ENCODE results near the gene SEPTIN1. TPM values are rescaled to one million over a fixed set of nuclear protein-coding genes. Genes with fewer than 3 reads are reported as not detected.

SEPTIN1 gene
- total RNA-seq, 8 experiments from 2014 or later = 1.8 to 8.3 (median 4.1) TPM

- peaks cover 5 to 21% of the 10 kb centered on the region in 2 donors for H3K4me1 ChIP-seq (replicated peaks in 1 of 2)
- WGBS, 10 experiments = 20 to 100% (median 90%) methylated on average over 1 to 4 of the region's 4 CpGs; no CpG with 5 or more reads in 1 of the 10 experiments
- H3K27ac ChIP-seq = no peak overlapping the region
- H3K4me3 ChIP-seq = no peak overlapping the region
- in situ Hi-C loops (cut with MboI; ENCODE audit: low pct_unique_long_range_greater_than_20kb in 2 of 9, low sequenced_read_pairs in 9 of 9, unreplicated experiment in 9 of 9) = loop anchor here in 3 of 9 experiments (25.0 kb wide), 2 partner anchors 304 to 329 kb away; partner anchors contain the start of genes PPP4C (in 2 of the 3), TBX6 (in 2 of the 3), YPEL3 (in 2 of the 3) and GDPD3 (in 1 of the 3)
- no peak for ATAC-seq (replicated peaks in 6 of 8)
These were observed 33.8 kb upstream of the SEPTIN1 start for GRCh38 chr16:30416047-30416603.

GRCh38 chr16:30414159-30414558, 31.8 kb upstream of the SEPTIN1 start:
- ATAC-seq (replicated peaks in 6 of 8) = no peak
- no peak overlapping the region for H3K4me3 ChIP-seq
- in situ Hi-C loops (cut with MboI; ENCODE audit: low pct_unique_long_range_greater_than_20kb in 2 of 9, low sequenced_read_pairs in 9 of 9, unreplicated experiment in 9 of 9) = loop anchor here in 3 of 9 experiments (25.0 kb wide), 2 partner anchors 302 to 327 kb away; partner anchors contain the start of genes PPP4C (in 2 of the 3), TBX6 (in 2 of the 3), YPEL3 (in 2 of the 3) and GDPD3 (in 1 of the 3)
- H3K4me1 ChIP-seq (replicated peaks in 1 of 2) = peaks cover 11 to 23% of the 10 kb centered on the region in 2 donors
- H3K27ac ChIP-seq = no peak overlapping the region
- 90 to 100% (median 97%) methylated on average over 2 to 3 of the region's 5 CpGs; no CpG with 5 or more reads in 4 of the 10 experiments for WGBS, 10 experiments

GRCh38 chr16:30413112-30413806, 30.9 kb upstream of the SEPTIN1 start:
- Histone ChIP-seq H3K27ac (no peak overlapping the region), H3K4me1 (replicated peaks in 1 of 2) (peaks cover 11 to 19% of the 10 kb centered on the region in 2 donors), H3K4me3 (no peak overlapping the region)
- no peak for ATAC-seq (replicated peaks in 6 of 8)
- WGBS, 10 experiments = 63 to 100% (median 93%) methylated on average over 1 to 6 of the region's 6 CpGs
- in situ Hi-C loops (cut with MboI; ENCODE audit: low pct_unique_long_range_greater_than_20kb in 2 of 9, low sequenced_read_pairs in 9 of 9, unreplicated experiment in 9 of 9) = loop anchor here in 3 of 9 experiments (25.0 kb wide), 2 partner anchors 301 to 326 kb away; partner anchors contain the start of genes PPP4C (in 2 of the 3), TBX6 (in 2 of the 3), YPEL3 (in 2 of the 3) and GDPD3 (in 1 of the 3)

GRCh38 chr16:30409125-30410060, 27.0 kb upstream of the SEPTIN1 start:
- in situ Hi-C loops (cut with MboI; ENCODE audit: low pct_unique_long_range_greater_than_20kb in 2 of 9, low sequenced_read_pairs in 9 of 9, unreplicated experiment in 9 of 9) = loop anchor here in 3 of 9 experiments (25.0 kb wide), 2 partner anchors 297 to 322 kb away; partner anchors contain the start of genes PPP4C (in 2 of the 3), TBX6 (in 2 of the 3), YPEL3 (in 2 of the 3) and GDPD3 (in 1 of the 3)
- Histone ChIP-seq H3K4me3 (peak overlapping the region in 1 of 5 donors; percentile 0), H3K4me1 (replicated peaks in 1 of 2) (peaks cover 6 to 9% of the 10 kb centered on the region in 2 donors), H3K27ac (peak overlapping the region in 1 of 2 donors; percentile 3)
- WGBS, 10 experiments = 48 to 100% (median 70%) methylated on average over 2 to 11 of the region's 15 CpGs; no CpG with 5 or more reads in 2 of the 10 experiments
- peak; percentile 43 to 69 (median 68) for ATAC-seq (replicated peaks in 6 of 8)

GRCh38 chr16:30407804-30408534, 25.6 kb upstream of the SEPTIN1 start:
- H3K4me3 ChIP-seq = peak overlapping the region; percentile 49 to 68 (median 60)
- no peak overlapping the region for H3K27ac ChIP-seq
- H3K4me1 ChIP-seq (replicated peaks in 1 of 2) = peaks cover 6 to 9% of the 10 kb centered on the region in 2 donors
- ATAC-seq (replicated peaks in 6 of 8) = peak in 6 of 8 experiments; percentile 17 to 47 (median 38)
- WGBS, 10 experiments = 28 to 70% (median 63%) methylated on average over 1 to 2 of the region's 19 CpGs; no CpG with 5 or more reads in 4 of the 10 experiments
- in situ Hi-C loops (cut with MboI; ENCODE audit: low pct_unique_long_range_greater_than_20kb in 2 of 9, low sequenced_read_pairs in 9 of 9, unreplicated experiment in 9 of 9) = loop anchor here in 3 of 9 experiments (25.0 kb wide), 2 partner anchors 296 to 321 kb away; partner anchors contain the start of genes PPP4C (in 2 of the 3), TBX6 (in 2 of the 3), YPEL3 (in 2 of the 3) and GDPD3 (in 1 of the 3)

- H3K4me1 ChIP-seq (replicated peaks in 1 of 2) = peaks cover 6 to 9% of the 10 kb centered on the region in 2 donors
- ATAC-seq (replicated peaks in 6 of 8) = peak; percentile 88 to 92 (median 91)
- peak within 1 kb of the TSS; percentile 49 to 68 (median 60) for H3K4me3 ChIP-seq
- H3K27ac ChIP-seq = no peak within 1 kb of the TSS
- in situ Hi-C loops (cut with MboI; ENCODE audit: low pct_unique_long_range_greater_than_20kb in 2 of 9, low sequenced_read_pairs in 9 of 9, unreplicated experiment in 9 of 9) = loop anchor here in 3 of 9 experiments (25.0 kb wide), 2 partner anchors 295 to 320 kb away; partner anchors contain the start of genes PPP4C (in 2 of the 3), TBX6 (in 2 of the 3), YPEL3 (in 2 of the 3) and GDPD3 (in 1 of the 3)
- WGBS, 10 experiments = 0 to 17% (median 3%) methylated on average over 2 to 14 of the region's 65 CpGs; no CpG with 5 or more reads in 4 of the 10 experiments
These were observed 24.9 kb upstream of the SEPTIN1 start, which contains the start of gene ZNF771 for GRCh38 chr16:30407102-30407803. Gene ZNF771 (plus strand): TSS chr16:30407606. CDS start chr16:30408054, 448 bp downstream.

GRCh38 chr16:30406795-30407101, 24.4 kb upstream of the SEPTIN1 start:
- no peak overlapping the region for H3K27ac ChIP-seq

GRCh38 chr16:30401768-30402425, 19.5 kb upstream of the SEPTIN1 start:
- Histone ChIP-seq H3K27ac (no peak overlapping the region), H3K4me3 (no peak overlapping the region), H3K4me1 (replicated peaks in 1 of 2) (peaks cover 6 to 13% of the 10 kb centered on the region in 2 donors)
- in situ Hi-C loops (cut with MboI; ENCODE audit: low pct_unique_long_range_greater_than_20kb in 2 of 9, low sequenced_read_pairs in 9 of 9, unreplicated experiment in 9 of 9) = loop anchor here in 3 of 9 experiments (25.0 kb wide), 2 partner anchors 290 to 315 kb away; partner anchors contain the start of genes PPP4C (in 2 of the 3), TBX6 (in 2 of the 3), YPEL3 (in 2 of the 3) and GDPD3 (in 1 of the 3)
- 60 to 92% (median 73%) methylated on average over 1 to 6 of the region's 8 CpGs; no CpG with 5 or more reads in 3 of the 10 experiments for WGBS, 10 experiments
- no peak for ATAC-seq (replicated peaks in 6 of 8)

More at GRCh38 chr16:30406795-30407101, 24.4 kb upstream of the SEPTIN1 start:
- in situ Hi-C loops (cut with MboI; ENCODE audit: low pct_unique_long_range_greater_than_20kb in 2 of 9, low sequenced_read_pairs in 9 of 9, unreplicated experiment in 9 of 9) = loop anchor here in 3 of 9 experiments (25.0 kb wide), 2 partner anchors 294 to 319 kb away; partner anchors contain the start of genes PPP4C (in 2 of the 3), TBX6 (in 2 of the 3), YPEL3 (in 2 of the 3) and GDPD3 (in 1 of the 3)
- Histone ChIP-seq H3K4me3 (peak overlapping the region; percentile 49 to 68 (median 60)), H3K4me1 (replicated peaks in 1 of 2) (peaks cover 6 to 9% of the 10 kb centered on the region in 2 donors)
- ATAC-seq (replicated peaks in 6 of 8) = no peak
- 27 to 63% (median 31%) methylated on average over 3 to 11 of the region's 14 CpGs; no CpG with 5 or more reads in 3 of the 10 experiments for WGBS, 10 experiments

- H3K27ac ChIP-seq = peak overlapping the region; percentile 83 to 95
- WGBS, 10 experiments = 9 to 65% (median 30%) methylated on average over 2 to 7 of the region's 12 CpGs; no CpG with 5 or more reads in 5 of the 10 experiments
- peaks cover 6 to 19% of the 10 kb centered on the region in 2 donors for H3K4me1 ChIP-seq (replicated peaks in 1 of 2)
- peak overlapping the region; percentile 32 to 49 (median 48) for H3K4me3 ChIP-seq
- no peak for ATAC-seq (replicated peaks in 6 of 8)
- in situ Hi-C loops (cut with MboI; ENCODE audit: low pct_unique_long_range_greater_than_20kb in 2 of 9, low sequenced_read_pairs in 9 of 9, unreplicated experiment in 9 of 9) = loop anchor here in 3 of 9 experiments (25.0 kb wide), 2 partner anchors 287 to 312 kb away; partner anchors contain the start of genes PPP4C (in 2 of the 3), TBX6 (in 2 of the 3), YPEL3 (in 2 of the 3) and GDPD3 (in 1 of the 3)
These were observed 17.2 kb upstream of the SEPTIN1 start for GRCh38 chr16:30399435-30400186.

Measured in motor neuron (in vitro differentiated cells).